Ishikawa (cell line): ENCODE data around the gene TNKS1BP1.

Experiments
- CEBPB ChIP-seq: IDR thresholded peaks from 2 replicates; pipeline ENCODE4 v1.6.1; 2012
- CREB1 ChIP-seq: IDR thresholded peaks from 2 replicates; pipeline ENCODE4 v1.6.1; 2012; ENCODE audit warnings: low read depth
- EGR1 ChIP-seq: IDR thresholded peaks from 2 replicates; pipeline ENCODE4 v1.6.1; 2012
- EP300 ChIP-seq: IDR thresholded peaks from 2 replicates; pipeline ENCODE4 v1.6.1; 2012; ENCODE audit warnings: borderline replicate concordance
- FOXM1 ChIP-seq: IDR thresholded peaks from 2 replicates; pipeline ENCODE4 v1.6.1; 2012; ENCODE audit warnings: low read depth, borderline replicate concordance
- MAX ChIP-seq: IDR thresholded peaks from 2 replicates; pipeline ENCODE4 v1.6.1; 2012
- NFIC ChIP-seq: IDR thresholded peaks from 2 replicates; pipeline ENCODE4 v1.6.1; 2012
- RAD21 ChIP-seq: IDR thresholded peaks from 2 replicates; pipeline ENCODE4 v1.6.1; 2012; ENCODE audit warnings: low read depth
- REST ChIP-seq: IDR thresholded peaks from 2 replicates; pipeline ENCODE4 v1.6.1; 2012; ENCODE audit warnings: low read depth, mild to moderate bottlenecking
- TAF1 ChIP-seq: IDR thresholded peaks from 2 replicates; pipeline ENCODE4 v1.6.1; 2012; ENCODE audit warnings: low read depth, mild to moderate bottlenecking
- TCF12 ChIP-seq: IDR thresholded peaks from 2 replicates; pipeline ENCODE4 v1.6.1; 2012; ENCODE audit warnings: low read depth
- TEAD4 ChIP-seq: IDR thresholded peaks from 2 replicates; pipeline ENCODE4 v1.6.1; 2012
- USF1 ChIP-seq: IDR thresholded peaks from 2 replicates; pipeline ENCODE4 v1.6.1; 2012
- YY1 ChIP-seq: IDR thresholded peaks from 2 replicates; pipeline ENCODE4 v1.6.1; 2012; ENCODE audit warnings: low read depth
- ZBTB7A ChIP-seq: IDR thresholded peaks from 2 replicates; pipeline ENCODE4 v1.6.1; 2012; ENCODE audit warnings: low read depth

The TNKS1BP1 gene

GRCh38 chr11:57274904-57275498 is 49.8 kb downstream of the TNKS1BP1 start:
- TF ChIP-seq CREB1 (no peak), RAD21 (no peak), CEBPB (no peak), TAF1 (no peak), REST (no peak), EP300 (no peak), USF1 (no peak), MAX (no peak), ZBTB7A (no peak), NFIC (no peak), FOXM1 (no peak), TCF12 (no peak), YY1 (no peak), TEAD4 (no peak), EGR1 (no peak)

GRCh38 chr11:57273448-57274058 is 51.2 kb downstream of the TNKS1BP1 start:
- TF ChIP-seq REST (no peak), YY1 (no peak), MAX (no peak), FOXM1 (no peak), TEAD4 (no peak), TCF12 (no peak), EGR1 (no peak), TAF1 (no peak)

GRCh38 chr11:57269571-57270021 is 55.2 kb downstream of the TNKS1BP1 start:
- peak; percentile 81 for TF ChIP-seq NFIC
- no peak for TF ChIP-seq ZBTB7A
- TF ChIP-seq TEAD4: peak; percentile 31; the same call in 1 of the 2 replicates
- TF ChIP-seq RAD21: no peak
- TF ChIP-seq TAF1: no peak
- no peak for TF ChIP-seq CREB1
- no peak for TF ChIP-seq FOXM1

- no peak for TF ChIP-seq CREB1
- TF ChIP-seq NFIC: no peak
Measured at GRCh38 chr11:57266157-57266556, 58.6 kb downstream of the TNKS1BP1 start.

GRCh38 chr11:57263351-57263750 is 61.4 kb downstream of the TNKS1BP1 start:
- TF ChIP-seq CEBPB: no peak
- no peak for TF ChIP-seq YY1
- no peak for TF ChIP-seq ZBTB7A
- TF ChIP-seq CREB1: no peak
- TF ChIP-seq REST: no peak
- no peak for TF ChIP-seq USF1
- TF ChIP-seq TCF12: no peak
- TF ChIP-seq TAF1: no peak
- no peak for TF ChIP-seq MAX
- no peak for TF ChIP-seq FOXM1
- TF ChIP-seq RAD21: no peak
- TF ChIP-seq EGR1: no peak
- no peak for TF ChIP-seq TEAD4
- TF ChIP-seq EP300: no peak
- TF ChIP-seq NFIC: no peak
